Naive B cell (primary cell): ENCODE measurements around the gene ITIH2. TPM values are rescaled to one million over a fixed set of nuclear protein-coding genes. Genes with fewer than 3 reads are reported as not detected.
"Not testable (repeated sequence)": the region's sequence is repeated elsewhere in the genome, so short reads cannot be mapped to it uniquely, and the experiment has no call there.

Experiments
- ATAC-seq, 2 donors: fragments of 150-1000 bp; cut with Tn5 transposase; 2 replicates each; pipeline ENCODE4 v1.10.0; 2021; ENCODE audit warnings: low read depth in 2 of 2, mild to moderate bottlenecking in 2 of 2, moderate library complexity in 2 of 2
- DNase-seq: peaks from one replicate; pipeline ENCODE4 v3.0.0; 2022
- H3K27ac Mint-ChIP-seq, 6 donors: one replicate each; pipeline ENCODE4 v1.8.0; 2020 to 2022; ENCODE audit warnings: mild to moderate bottlenecking in 6 of 6, mixed read lengths in 6 of 6, moderate library complexity in 5 of 6, inconsistent platforms in 2 of 6
- H3K27me3 Mint-ChIP-seq, 3 donors: one replicate each; pipeline ENCODE4 v1.8.0; 2021 to 2022; ENCODE audit warnings: mixed read lengths in 3 of 3, mild to moderate bottlenecking in 1 of 3
- H3K36me3 Mint-ChIP-seq, 2 donors: one replicate each; pipeline ENCODE4 v1.8.0; 2020 to 2022; ENCODE audit warnings: mixed read lengths in 2 of 2, inconsistent platforms in 1 of 2, mild to moderate bottlenecking in 1 of 2
- H3K4me1 Mint-ChIP-seq, 3 donors: one replicate each; pipeline ENCODE4 v1.8.0; 2020 to 2022; ENCODE audit warnings: mixed read lengths in 3 of 3, inconsistent platforms in 1 of 3, mild to moderate bottlenecking in 1 of 3, moderate library complexity in 1 of 3
- H3K4me3 Mint-ChIP-seq, 8 donors: one replicate each; pipeline ENCODE4 v1.8.0; 2020 to 2022; ENCODE audit warnings: mild to moderate bottlenecking in 8 of 8, mixed read lengths in 8 of 8, moderate library complexity in 8 of 8, inconsistent platforms in 2 of 8
- H3K9me3 Mint-ChIP-seq, 7 donors: one replicate each; pipeline ENCODE4 v1.8.0; 2020 to 2022; ENCODE audit warnings: mixed read lengths in 7 of 7, mild to moderate bottlenecking in 5 of 7, inconsistent platforms in 2 of 7, moderate library complexity in 1 of 7
- polyA plus RNA-seq, 6 donors: library from polyadenylated mRNA; unstranded; fragments of 300-500 nt; fragmentation: Illumina TruSeq; gene quantifications; one replicate each; pipeline ENCODE4 v1.2.3, GENCODE V29; 2021; ENCODE audit warnings: low read depth in 6 of 6

ITIH2 gene
- polyA plus RNA-seq, 6 donors from 2014 or later: not detected

DNA sequence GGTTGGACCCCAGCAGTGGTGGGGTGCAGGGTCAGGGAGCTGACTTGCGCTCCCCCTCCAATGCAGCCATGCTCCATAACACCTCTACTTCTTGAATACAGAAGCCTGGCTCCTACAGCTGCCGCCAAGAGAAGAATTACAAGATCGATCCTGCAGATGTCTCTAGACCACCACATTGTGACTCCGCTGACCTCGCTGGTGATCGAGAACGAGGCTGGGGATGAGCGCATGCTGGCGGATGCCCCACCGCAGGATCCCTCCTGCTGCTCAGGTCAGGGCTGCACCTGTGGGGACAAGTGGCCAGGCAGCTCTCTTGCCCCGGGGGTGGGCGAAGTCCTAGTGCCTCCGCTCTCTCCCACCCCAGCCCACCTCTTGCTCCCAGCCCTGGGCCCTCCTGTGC lies 31.7 kb downstream of the ITIH2 start:
- Mint-ChIP-seq H3K4me3 (no peak overlapping the region), H3K4me1 (no peaks in the 10 kb centered on the region), H3K27ac (no peak overlapping the region), H3K36me3 (no peaks in the 10 kb centered on the region), H3K27me3 (peaks cover 6 to 23% (median 19%) of the 10 kb centered on the region in 3 donors), H3K9me3 (no peaks in the 10 kb centered on the region)
- DNase-seq: no peak
- ATAC-seq: no peak

DNA sequence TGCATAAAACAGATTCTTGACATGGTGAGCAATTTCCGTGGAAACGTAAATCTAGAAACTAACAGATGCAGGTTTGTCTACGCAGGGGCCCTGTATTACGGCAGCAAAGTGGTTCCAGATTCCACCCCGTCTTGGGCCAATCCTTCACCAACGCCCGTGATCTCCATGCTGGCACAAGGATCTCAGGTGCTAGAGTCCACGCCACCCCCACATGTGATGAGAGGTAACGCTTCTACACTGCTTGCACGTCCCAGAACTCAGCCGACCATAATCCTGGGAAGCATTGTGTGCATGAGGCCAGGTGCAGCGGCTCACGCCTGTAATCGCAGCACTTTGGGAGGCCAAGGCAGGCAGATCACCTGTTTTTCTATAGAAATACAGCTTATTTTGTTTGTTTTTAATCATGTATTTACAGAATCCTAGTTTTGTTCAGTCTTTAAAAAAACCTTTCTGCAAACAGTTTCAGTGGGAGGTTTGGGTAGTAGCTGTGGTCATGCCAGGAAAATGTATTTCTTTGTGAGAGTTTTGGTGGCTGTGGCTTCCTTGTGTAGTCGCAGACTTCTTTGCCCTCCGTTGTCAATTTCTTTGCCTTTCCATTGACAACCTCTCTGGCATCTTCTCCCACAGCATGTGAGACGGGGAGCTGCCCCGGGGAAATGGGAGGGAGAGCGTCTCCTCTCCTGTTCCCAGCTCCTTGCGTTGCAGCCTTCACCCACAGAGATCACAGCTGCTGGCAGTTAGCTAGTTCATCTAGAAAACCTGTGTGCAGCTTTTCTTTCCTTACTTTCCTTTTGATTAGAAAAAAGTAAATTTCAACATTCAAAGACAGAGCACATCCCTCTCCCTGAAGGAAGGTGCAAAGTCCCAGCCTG lies 35.7 kb downstream of the ITIH2 start:
- H3K4me3 Mint-ChIP-seq: no peak overlapping the region
- DNase-seq: no peak
- no peaks in the 10 kb centered on the region for H3K4me1 Mint-ChIP-seq
- H3K27me3 Mint-ChIP-seq: peaks cover 0 to under 1% (median 0%) of the 10 kb centered on the region in 3 donors
- H3K36me3 Mint-ChIP-seq: no peaks in the 10 kb centered on the region
- no peak for ATAC-seq
- H3K27ac Mint-ChIP-seq: no peak overlapping the region
- H3K9me3 Mint-ChIP-seq: no peaks in the 10 kb centered on the region

DNA sequence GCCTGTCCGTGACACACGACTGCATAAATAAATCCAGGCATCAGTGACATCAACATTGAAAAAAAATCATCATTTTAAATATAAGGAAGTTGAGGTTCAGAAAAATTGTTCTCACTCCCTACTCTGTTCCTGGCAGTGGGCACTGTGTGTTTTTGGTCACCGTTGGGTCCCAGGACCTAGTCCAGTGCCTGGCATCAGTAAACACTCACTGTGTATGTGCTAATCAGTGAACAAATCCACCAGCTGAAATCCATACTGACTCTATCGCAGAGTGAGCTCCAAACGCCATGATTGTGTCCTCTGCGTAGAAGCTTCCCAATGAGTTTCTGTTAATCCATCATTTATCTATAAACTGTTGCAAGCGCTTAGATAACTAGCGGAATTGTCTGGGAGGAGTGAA lies 41.2 kb downstream of the ITIH2 start:
- no peak overlapping the region for H3K4me3 Mint-ChIP-seq
- DNase-seq (no peak), ATAC-seq (no peak)
- H3K36me3 Mint-ChIP-seq: no peaks in the 10 kb centered on the region
- H3K27me3 Mint-ChIP-seq: no peaks in the 10 kb centered on the region
- no peak overlapping the region for H3K27ac Mint-ChIP-seq
- H3K4me1 Mint-ChIP-seq: no peaks in the 10 kb centered on the region
- no peaks in the 10 kb centered on the region for H3K9me3 Mint-ChIP-seq

DNA sequence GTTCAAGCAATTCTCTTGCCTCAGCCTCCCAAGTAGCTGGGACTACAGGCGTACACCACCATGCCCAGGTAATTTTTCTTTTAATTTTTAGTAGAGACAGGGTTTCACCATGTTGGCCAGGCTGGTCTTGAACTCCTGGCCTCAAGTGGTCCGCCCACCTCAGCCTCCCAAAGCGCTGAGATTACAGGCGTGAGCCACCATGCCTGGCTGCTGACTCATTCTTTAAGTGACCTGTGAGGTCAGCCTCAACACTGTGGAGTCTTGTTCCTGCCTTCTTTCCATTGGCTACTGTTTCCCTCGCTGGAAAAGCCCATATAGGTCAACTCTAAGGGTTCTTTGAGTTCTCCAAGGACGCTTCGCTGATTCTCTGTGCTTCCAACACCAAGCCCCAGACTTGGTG lies 45.5 kb downstream of the ITIH2 start:
- peaks cover 11 to 19% of the 10 kb centered on the region in 2 donors for H3K36me3 Mint-ChIP-seq
- not testable (repeated sequence) for ATAC-seq

DNA sequence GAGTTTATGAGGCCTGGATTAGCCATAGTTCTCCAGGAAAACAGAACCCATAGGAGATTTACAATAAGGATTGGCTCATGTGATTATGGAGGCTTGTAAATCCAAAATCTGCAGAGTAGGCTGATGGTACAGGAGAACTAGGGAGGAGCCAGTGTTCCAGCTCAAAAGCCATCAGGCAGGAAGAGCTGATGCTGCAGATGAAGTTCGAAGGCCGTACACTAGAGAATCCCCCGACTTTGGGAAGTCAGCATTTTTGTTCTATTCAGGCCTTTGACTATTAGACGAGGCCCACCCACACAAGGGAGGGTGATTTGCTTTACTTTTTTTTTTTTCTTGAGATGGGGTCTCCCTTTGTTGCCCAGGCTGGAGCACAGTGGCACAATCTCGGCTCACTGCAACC lies 47.1 kb downstream of the ITIH2 start:
- no peak overlapping the region for H3K27ac Mint-ChIP-seq

More for the DNA sequence above, 45.5 kb downstream of the ITIH2 start:
- not testable (repeated sequence) for DNase-seq, H3K27me3 Mint-ChIP-seq, H3K4me1 Mint-ChIP-seq, H3K27ac Mint-ChIP-seq, H3K9me3 Mint-ChIP-seq
- peak overlapping the region in 1 of 8 donors; percentile 60 for H3K4me3 Mint-ChIP-seq

DNA sequence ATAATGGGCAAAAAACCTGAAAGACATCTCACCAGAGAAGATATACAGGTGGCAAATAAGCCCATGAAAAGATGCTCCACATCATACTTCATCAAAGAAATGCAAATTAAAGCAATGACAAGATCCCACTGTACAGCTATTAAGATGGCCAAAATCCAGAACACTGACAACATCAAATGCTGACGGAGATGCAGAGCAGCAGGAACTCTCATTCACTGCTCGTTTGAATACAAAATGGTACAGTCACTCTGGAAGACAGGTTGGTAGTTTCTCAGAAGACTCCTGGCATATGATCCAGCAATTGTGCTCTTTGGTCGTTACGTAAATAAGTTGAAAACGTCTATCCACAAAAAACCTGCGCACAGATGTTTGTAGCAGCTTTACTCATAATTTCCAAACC lies 49.1 kb downstream of the ITIH2 start:
- Mint-ChIP-seq H3K36me3 (peaks cover 25 to 33% of the 10 kb centered on the region in 2 donors), H3K4me3 (no peak overlapping the region), H3K27ac (peak overlapping the region in 1 of 6 donors; percentile 36), H3K27me3 (no peaks in the 10 kb centered on the region), H3K4me1 (no peaks in the 10 kb centered on the region), H3K9me3 (no peaks in the 10 kb centered on the region)
- ATAC-seq (no peak), DNase-seq (no peak)

More for the DNA sequence above, 47.1 kb downstream of the ITIH2 start:
- no peak for ATAC-seq
- Mint-ChIP-seq H3K36me3 (peaks cover 19 to 24% of the 10 kb centered on the region in 2 donors), H3K4me3 (no peak overlapping the region), H3K9me3 (no peaks in the 10 kb centered on the region), H3K4me1 (no peaks in the 10 kb centered on the region), H3K27me3 (no peaks in the 10 kb centered on the region)
- no peak for DNase-seq

DNA sequence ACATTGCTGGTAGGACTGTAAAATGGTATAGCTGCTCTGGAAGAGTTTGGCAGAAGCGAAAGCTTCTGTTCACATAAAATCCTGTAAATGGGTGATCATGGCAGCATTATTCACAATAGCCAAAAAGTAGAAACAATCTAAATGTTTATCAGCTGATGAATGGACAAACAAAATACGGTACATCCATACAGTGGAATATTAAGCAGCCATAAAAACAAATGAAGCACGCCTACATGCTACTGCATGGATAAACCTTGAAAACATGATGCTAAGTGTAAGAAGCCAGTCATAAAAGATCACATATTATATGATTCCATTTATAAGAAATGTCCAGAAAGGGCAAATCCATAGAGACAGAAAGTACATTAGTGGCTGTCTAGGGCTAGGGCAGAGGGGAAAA lies 52.0 kb downstream of the ITIH2 start:
- ATAC-seq (no peak), DNase-seq (no peak)
- Mint-ChIP-seq H3K4me1 (no peaks in the 10 kb centered on the region), H3K27ac (peak overlapping the region in 2 of 6 donors; percentile 4 to 14), H3K9me3 (no peaks in the 10 kb centered on the region), H3K4me3 (no peak overlapping the region), H3K27me3 (no peaks in the 10 kb centered on the region), H3K36me3 (peaks cover 31 to 42% of the 10 kb centered on the region in 2 donors)

DNA sequence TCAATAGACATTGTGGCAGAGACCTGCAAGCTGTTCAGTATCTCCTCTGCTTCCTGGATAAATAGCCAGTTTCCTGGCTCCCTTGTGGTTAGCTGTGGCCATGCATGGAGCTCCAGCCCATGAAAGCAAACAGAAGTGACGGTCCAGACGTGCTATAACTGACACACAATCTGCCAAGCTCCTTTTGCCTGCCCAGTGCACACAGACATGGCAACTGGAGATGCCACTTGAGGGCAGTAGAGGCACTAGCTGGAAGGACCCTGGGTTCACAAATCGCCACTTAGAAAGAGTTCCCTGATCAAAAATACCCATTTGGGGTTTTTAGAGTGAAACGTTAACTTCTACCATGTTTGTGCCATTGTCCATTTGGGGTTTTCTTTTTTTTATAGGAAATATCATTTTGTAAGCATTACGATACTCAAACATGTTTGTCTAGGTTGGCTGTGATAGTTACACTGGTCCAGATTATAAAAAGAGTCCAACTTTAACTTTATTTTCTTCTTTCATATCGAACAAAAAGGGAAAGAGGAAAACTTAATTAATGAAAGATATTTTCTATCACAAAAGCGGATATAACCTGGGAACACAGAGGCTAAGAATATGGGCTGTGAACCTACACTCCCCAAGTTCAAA lies 53.4 kb downstream of the ITIH2 start:
- ATAC-seq: no peak
- Mint-ChIP-seq H3K9me3 (no peaks in the 10 kb centered on the region), H3K27ac (no peak overlapping the region), H3K4me1 (no peaks in the 10 kb centered on the region), H3K27me3 (no peaks in the 10 kb centered on the region), H3K4me3 (no peak overlapping the region), H3K36me3 (peaks cover 41 to 42% of the 10 kb centered on the region in 2 donors)
- no peak for DNase-seq

DNA sequence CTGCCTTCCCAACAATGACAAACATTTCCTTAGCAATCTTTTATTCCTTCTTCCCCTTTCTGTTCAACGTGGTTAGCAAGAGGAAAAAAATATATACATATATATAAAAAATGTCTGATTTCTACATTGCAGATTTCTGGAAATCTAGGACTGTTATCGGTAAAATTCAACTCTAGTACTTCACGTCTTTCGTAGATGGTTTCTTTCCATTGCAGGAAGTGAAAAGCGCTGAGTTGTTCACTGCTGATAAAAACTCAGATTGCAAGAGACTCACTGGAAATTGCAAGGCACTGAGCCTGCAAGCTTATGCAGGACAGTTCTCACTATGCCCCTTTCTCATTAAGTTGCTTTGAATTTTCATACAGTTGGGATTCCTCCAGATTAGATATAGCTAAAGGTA lies 60.8 kb downstream of the ITIH2 start:
- H3K27ac Mint-ChIP-seq: peak overlapping the region in 1 of 6 donors; percentile 36
- DNase-seq: no peak
- H3K4me3 Mint-ChIP-seq: no peak overlapping the region
- H3K9me3 Mint-ChIP-seq: no peaks in the 10 kb centered on the region
- no peaks in the 10 kb centered on the region for H3K4me1 Mint-ChIP-seq
- ATAC-seq: no peak
- peaks cover 23 to 26% of the 10 kb centered on the region in 2 donors for H3K36me3 Mint-ChIP-seq
- H3K27me3 Mint-ChIP-seq: no peaks in the 10 kb centered on the region

DNA sequence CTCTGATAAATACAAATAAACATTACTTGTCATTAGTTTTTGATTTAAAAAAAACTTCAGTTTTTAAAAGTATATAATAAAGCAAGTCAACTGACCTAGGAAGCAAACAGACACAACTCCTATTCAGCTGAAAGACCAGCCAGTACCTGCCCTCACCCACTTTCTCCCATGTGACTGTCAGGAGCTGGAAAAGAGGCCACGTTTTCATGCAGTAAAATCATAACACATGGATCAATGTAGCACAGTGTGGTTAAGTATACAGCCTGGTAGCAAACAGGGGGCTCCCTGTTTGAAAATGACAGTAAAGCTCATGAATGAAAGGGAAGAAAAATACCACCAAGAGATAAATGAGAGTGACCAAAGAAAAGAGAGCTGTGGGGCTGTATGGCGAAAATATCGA lies 63.1 kb downstream of the ITIH2 start:
- peaks cover 29 to 38% of the 10 kb centered on the region in 2 donors for H3K36me3 Mint-ChIP-seq
- H3K4me1 Mint-ChIP-seq: peaks cover 0 to 4% (median 0%) of the 10 kb centered on the region in 3 donors
- no peaks in the 10 kb centered on the region for H3K27me3 Mint-ChIP-seq
- no peaks in the 10 kb centered on the region for H3K9me3 Mint-ChIP-seq
- H3K27ac Mint-ChIP-seq: no peak overlapping the region
- DNase-seq (no peak), ATAC-seq (no peak)
- no peak overlapping the region for H3K4me3 Mint-ChIP-seq

DNA sequence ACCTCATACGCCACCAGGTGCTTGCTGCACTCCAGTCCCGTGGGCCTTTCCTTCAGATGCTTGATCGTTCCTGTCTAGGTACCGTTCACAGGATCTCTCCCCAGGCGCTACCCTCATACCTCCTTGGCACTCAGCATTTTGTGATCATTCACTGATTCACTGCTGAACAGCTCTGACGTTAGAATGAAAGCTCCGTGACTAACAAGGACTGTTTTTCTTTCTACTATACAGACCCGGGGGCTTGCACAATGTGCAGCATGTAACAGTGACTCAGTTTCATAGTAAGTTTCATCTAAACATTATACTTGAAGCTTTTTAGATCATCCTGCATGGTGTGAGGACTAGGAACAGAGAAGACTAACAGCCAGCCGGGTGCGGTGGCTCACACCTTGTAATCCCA lies 64.1 kb downstream of the ITIH2 start:
- H3K4me3 Mint-ChIP-seq: no peak overlapping the region
- H3K27me3 Mint-ChIP-seq: no peaks in the 10 kb centered on the region
- H3K36me3 Mint-ChIP-seq: peaks cover 29 to 43% of the 10 kb centered on the region in 2 donors
- peaks cover 0 to 4% (median 0%) of the 10 kb centered on the region in 3 donors for H3K4me1 Mint-ChIP-seq
- ATAC-seq (no peak), DNase-seq (no peak)
- no peaks in the 10 kb centered on the region for H3K9me3 Mint-ChIP-seq
- H3K27ac Mint-ChIP-seq: no peak overlapping the region

DNA sequence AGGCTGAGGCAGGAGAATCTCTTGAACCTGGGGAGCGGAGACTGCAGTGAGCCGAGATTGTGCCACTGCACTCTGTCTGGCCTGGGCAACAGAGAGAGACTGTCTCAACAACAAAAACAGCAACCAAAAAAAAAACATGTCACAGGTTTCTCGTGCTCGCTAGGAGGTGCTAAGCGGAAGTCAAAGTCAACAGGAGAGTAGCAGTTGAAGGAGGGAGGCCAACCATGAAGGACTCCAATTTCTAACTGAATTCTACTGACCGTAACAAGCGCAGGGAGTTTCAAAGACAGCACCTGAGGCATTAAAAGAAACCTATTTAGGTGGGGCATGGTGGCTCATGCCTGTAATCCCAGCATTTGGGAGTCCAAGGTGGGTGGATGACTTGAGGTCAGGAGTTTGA lies 65.3 kb downstream of the ITIH2 start:
- H3K27ac Mint-ChIP-seq: peak overlapping the region in 2 of 6 donors; percentile 5 to 76
- H3K27me3 Mint-ChIP-seq: no peaks in the 10 kb centered on the region
- H3K4me1 Mint-ChIP-seq: peaks cover 1 to 7% (median 1%) of the 10 kb centered on the region in 3 donors
- peaks cover 21 to 42% of the 10 kb centered on the region in 2 donors for H3K36me3 Mint-ChIP-seq
- H3K4me3 Mint-ChIP-seq: no peak overlapping the region
- DNase-seq (no peak), ATAC-seq (no peak)
- H3K9me3 Mint-ChIP-seq: no peaks in the 10 kb centered on the region

DNA sequence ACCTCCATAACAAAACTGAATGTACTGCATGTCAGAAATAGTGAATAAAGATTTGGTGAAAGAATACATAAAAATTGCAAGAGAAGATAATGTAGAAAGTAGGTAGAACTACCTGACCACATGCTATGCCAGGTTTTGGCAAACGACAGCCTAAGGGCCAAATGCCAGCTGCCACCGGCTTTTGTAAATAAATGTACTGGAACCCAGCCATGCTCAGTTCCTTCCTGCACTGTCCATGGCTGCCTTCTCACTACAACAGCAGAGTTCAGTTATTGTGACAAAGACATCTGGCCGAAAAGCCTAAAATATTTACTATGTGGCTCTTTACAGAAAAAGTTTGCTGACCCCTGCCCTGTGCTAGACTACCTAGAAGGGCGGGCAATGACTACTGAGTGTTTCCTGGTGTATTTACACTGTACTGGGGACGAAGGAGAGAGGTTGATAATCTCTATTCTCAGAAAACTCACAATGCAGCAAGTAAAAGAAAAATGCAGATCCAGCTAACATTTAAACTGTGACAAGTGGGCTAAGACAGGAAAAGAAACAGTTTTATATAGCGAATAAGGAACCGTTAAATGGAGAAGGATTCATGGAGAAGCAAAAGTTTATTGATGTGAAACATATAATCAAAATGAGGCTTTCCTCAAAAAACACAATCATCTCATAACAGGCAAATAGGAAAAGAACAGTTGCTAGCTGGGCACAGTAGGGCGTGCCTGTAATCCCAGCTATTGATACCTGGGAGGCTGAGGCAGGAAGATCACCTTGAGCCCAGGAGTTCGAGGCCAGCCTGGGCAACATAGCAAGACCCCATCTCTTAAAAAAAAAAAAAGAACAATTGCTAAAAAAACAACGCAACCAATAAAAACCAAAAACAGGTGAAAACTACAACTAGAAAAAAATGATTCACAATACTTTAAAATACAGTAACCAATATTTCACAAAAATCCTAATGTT lies 71.0 kb downstream of the ITIH2 start:
- H3K4me3 Mint-ChIP-seq: peak overlapping the region in 5 of 8 donors; percentile 2 to 58 (median 30)
- H3K27ac Mint-ChIP-seq: peak overlapping the region; percentile 36 to 89 (median 56)
- H3K27me3 Mint-ChIP-seq: no peaks in the 10 kb centered on the region
- no peaks in the 10 kb centered on the region for H3K9me3 Mint-ChIP-seq
- DNase-seq (no peak), ATAC-seq (peak in 1 of 2 donors; percentile 55)
- peaks cover 12 to 16% (median 15%) of the 10 kb centered on the region in 3 donors for H3K4me1 Mint-ChIP-seq
- H3K36me3 Mint-ChIP-seq: peaks cover 42 to 55% of the 10 kb centered on the region in 2 donors
